ENCODE measurements around the gene EEF1AKMT3. TPM values are rescaled to one million over a fixed set of nuclear protein-coding genes. Genes with fewer than 3 reads are reported as not detected.
A peak's percentile ranks its signal among the peaks of the same experiment; 100 is the strongest.

EEF1AKMT3 gene
- total RNA-seq, 2 experiments from 2014 or later, result 3.1 to 3.2 TPM

GRCh38 chr12:57744777-57745484 lies 27.5 kb upstream of the EEF1AKMT3 start, which contains the start of gene TSPAN31:
TSS of gene TSPAN31 (plus strand) at chr12:57745039. CDS start at chr12:57745155, 116 bp downstream.
- peak; percentile 80 for ATAC-seq
- peak within 1 kb of the TSS; percentile 92 for H3K4me3 Mint-ChIP-seq
- peak; percentile 98 for DNase-seq
- CTCF ChIA-PET, result interaction anchor here (0.7 to 2.0 kb wide), 10 partner anchors 9 to 286 kb away, joined by 3 to 12 read pairs (median 4); no protein-coding TSS in a partner anchor
- no peaks in the 10 kb centered on the region for H3K9me3 Mint-ChIP-seq (ENCODE audit: insufficient read depth)
- H3K36me3 Mint-ChIP-seq (ENCODE audit: low read depth), result peaks cover 41% of the 10 kb centered on the region
- POLR2A ChIA-PET, result interaction anchor here (0.6 to 1.3 kb wide), 6 partner anchors 14 to 1096 kb away, joined by 3 to 4 read pairs (median 4); partner anchors contain the start of gene INHBC
- peak within 1 kb of the TSS; percentile 94 for H3K27ac Mint-ChIP-seq
- peaks cover 53% of the 10 kb centered on the region for H3K4me1 Mint-ChIP-seq (ENCODE audit: low read depth)
- H3K27me3 Mint-ChIP-seq (ENCODE audit: low read depth), result no peaks in the 10 kb centered on the region

- Mint-ChIP-seq H3K4me3 (peak overlapping the region; percentile 92), H3K27ac (peak overlapping the region; percentile 94), H3K36me3 (ENCODE audit: low read depth) (peaks cover 44% of the 10 kb centered on the region), H3K4me1 (ENCODE audit: low read depth) (peaks cover 55% of the 10 kb centered on the region), H3K27me3 (ENCODE audit: low read depth) (no peaks in the 10 kb centered on the region), H3K9me3 (ENCODE audit: insufficient read depth) (no peaks in the 10 kb centered on the region)
- ChIA-PET POLR2A (interaction anchor here (0.6 to 1.3 kb wide), 3 partner anchors 14 to 160 kb away, joined by 3 to 4 read pairs (median 3); no protein-coding TSS in a partner anchor), CTCF (interaction anchor here (0.9 to 2.0 kb wide), 7 partner anchors 9 to 287 kb away, joined by 3 to 12 read pairs (median 4); no protein-coding TSS in a partner anchor)
- ATAC-seq, result no peak
- DNase-seq, result no peak
Observed at GRCh38 chr12:57745485-57745881, 26.9 kb upstream of the EEF1AKMT3 start.

- Mint-ChIP-seq H3K36me3 (ENCODE audit: low read depth) (peaks cover 44% of the 10 kb centered on the region), H3K9me3 (ENCODE audit: insufficient read depth) (no peaks in the 10 kb centered on the region), H3K27me3 (ENCODE audit: low read depth) (no peaks in the 10 kb centered on the region), H3K4me3 (peak overlapping the region; percentile 92), H3K4me1 (ENCODE audit: low read depth) (peaks cover 55% of the 10 kb centered on the region), H3K27ac (peak overlapping the region; percentile 94)
- ChIA-PET CTCF (interaction anchor here (2.0 kb wide), 1 partner anchor 287 kb away, joined by 4 read pairs; no protein-coding TSS in a partner anchor), POLR2A (no interaction called here)
- no peak for DNase-seq
- no peak for ATAC-seq
Observed at GRCh38 chr12:57746025-57746424, 26.4 kb upstream of the EEF1AKMT3 start.

GRCh38 chr12:57749061-57749460 lies 23.4 kb upstream of the EEF1AKMT3 start:
- no peak for ATAC-seq
- Mint-ChIP-seq H3K9me3 (ENCODE audit: insufficient read depth) (no peaks in the 10 kb centered on the region), H3K27ac (peak overlapping the region; percentile 42), H3K36me3 (ENCODE audit: low read depth) (peaks cover 47% of the 10 kb centered on the region), H3K27me3 (ENCODE audit: low read depth) (no peaks in the 10 kb centered on the region), H3K4me3 (no peak overlapping the region), H3K4me1 (ENCODE audit: low read depth) (peaks cover 61% of the 10 kb centered on the region)
- CTCF ChIA-PET, result no interaction called here
- POLR2A ChIA-PET, result no interaction called here
- no peak for DNase-seq

- peaks cover 53% of the 10 kb centered on the region for H3K4me1 Mint-ChIP-seq (ENCODE audit: low read depth)
Observed at GRCh38 chr12:57750561-57751431, 21.6 kb upstream of the EEF1AKMT3 start.

GRCh38 chr12:57751432-57751787 lies 21.0 kb upstream of the EEF1AKMT3 start:
- Mint-ChIP-seq H3K4me1 (ENCODE audit: low read depth) (peaks cover 51% of the 10 kb centered on the region), H3K36me3 (ENCODE audit: low read depth) (peaks cover 45% of the 10 kb centered on the region), H3K27ac (peak overlapping the region; percentile 86), H3K4me3 (peak overlapping the region; percentile 94), H3K9me3 (ENCODE audit: insufficient read depth) (no peaks in the 10 kb centered on the region), H3K27me3 (ENCODE audit: low read depth) (no peaks in the 10 kb centered on the region)
- ATAC-seq, result no peak
- ChIA-PET CTCF (interaction anchor here (0.7 to 1.2 kb wide), 3 partner anchors 10 to 168 kb away, joined by 3 to 5 read pairs (median 3); no protein-coding TSS in a partner anchor), POLR2A (interaction anchor here (1.0 kb wide), 1 partner anchor 13 kb away, joined by 3 read pairs; no protein-coding TSS in a partner anchor)
- DNase-seq, result no peak

More at GRCh38 chr12:57750561-57751431, 21.6 kb upstream of the EEF1AKMT3 start:
- H3K4me3 Mint-ChIP-seq, result peak overlapping the region; percentile 94
- CTCF ChIA-PET, result interaction anchor here (1.2 to 1.4 kb wide), 3 partner anchors 9 to 167 kb away, joined by 3 to 8 read pairs (median 5); no protein-coding TSS in a partner anchor
- ATAC-seq, result no peak
- no peaks in the 10 kb centered on the region for H3K27me3 Mint-ChIP-seq (ENCODE audit: low read depth)
- peak overlapping the region; percentile 86 for H3K27ac Mint-ChIP-seq
- H3K36me3 Mint-ChIP-seq (ENCODE audit: low read depth), result peaks cover 47% of the 10 kb centered on the region
- POLR2A ChIA-PET, result interaction anchor here (0.7 kb wide), 1 partner anchor 50 kb away, joined by 3 read pairs; no protein-coding TSS in a partner anchor
- DNase-seq, result no peak
- H3K9me3 Mint-ChIP-seq (ENCODE audit: insufficient read depth), result no peaks in the 10 kb centered on the region

- ChIA-PET POLR2A (interaction anchor here (1.0 kb wide), 2 partner anchors 10 to 13 kb away, joined by 3 to 4 read pairs; no protein-coding TSS in a partner anchor), CTCF (interaction anchor here (0.7 to 1.2 kb wide), 3 partner anchors 10 to 12 kb away, joined by 3 to 5 read pairs (median 4); no protein-coding TSS in a partner anchor)
- Mint-ChIP-seq H3K4me3 (peak within 1 kb of the TSS; percentile 94), H3K9me3 (ENCODE audit: insufficient read depth) (no peaks in the 10 kb centered on the region), H3K27ac (peak within 1 kb of the TSS; percentile 86), H3K27me3 (ENCODE audit: low read depth) (no peaks in the 10 kb centered on the region), H3K4me1 (ENCODE audit: low read depth) (peaks cover 53% of the 10 kb centered on the region), H3K36me3 (ENCODE audit: low read depth) (peaks cover 42% of the 10 kb centered on the region)
- ATAC-seq (peak; percentile 78), DNase-seq (peak; percentile 100)
Observed at GRCh38 chr12:57751788-57752667, 20.4 kb upstream of the EEF1AKMT3 start, which contains the start of gene CDK4. TSS of gene CDK4 (minus strand) at chr12:57752310. CDS start at chr12:57751717, 593 bp downstream.

GRCh38 chr12:57752668-57753000 lies 19.8 kb upstream of the EEF1AKMT3 start:
- DNase-seq, result no peak
- H3K4me1 Mint-ChIP-seq (ENCODE audit: low read depth), result peaks cover 54% of the 10 kb centered on the region
- H3K36me3 Mint-ChIP-seq (ENCODE audit: low read depth), result peaks cover 39% of the 10 kb centered on the region
- peak overlapping the region; percentile 86 for H3K27ac Mint-ChIP-seq
- ChIA-PET CTCF (interaction anchor here (0.7 to 1.2 kb wide), 2 partner anchors 10 to 11 kb away, joined by 4 to 5 read pairs; no protein-coding TSS in a partner anchor), POLR2A (interaction anchor here (1.0 kb wide), 2 partner anchors 11 to 12 kb away, joined by 3 to 4 read pairs; no protein-coding TSS in a partner anchor)
- no peak for ATAC-seq
- H3K9me3 Mint-ChIP-seq (ENCODE audit: insufficient read depth), result no peaks in the 10 kb centered on the region
- H3K27me3 Mint-ChIP-seq (ENCODE audit: low read depth), result no peaks in the 10 kb centered on the region
- peak overlapping the region; percentile 94 for H3K4me3 Mint-ChIP-seq

- H3K4me3 Mint-ChIP-seq, result peak overlapping the region; percentile 80
- no peaks in the 10 kb centered on the region for H3K27me3 Mint-ChIP-seq (ENCODE audit: low read depth)
- ATAC-seq, result no peak
- peak overlapping the region; percentile 81 for H3K27ac Mint-ChIP-seq
- POLR2A ChIA-PET, result no interaction called here
- peaks cover 54% of the 10 kb centered on the region for H3K4me1 Mint-ChIP-seq (ENCODE audit: low read depth)
- H3K9me3 Mint-ChIP-seq (ENCODE audit: insufficient read depth), result no peaks in the 10 kb centered on the region
- CTCF ChIA-PET, result interaction anchor here (0.9 to 1.4 kb wide), 5 partner anchors 9 to 29 kb away, joined by 3 to 5 read pairs (median 3); partner anchors contain the start of genes TSFM and TSPAN31
- H3K36me3 Mint-ChIP-seq (ENCODE audit: low read depth), result peaks cover 34% of the 10 kb centered on the region
- DNase-seq, result no peak
Observed at GRCh38 chr12:57753756-57754337, 18.6 kb upstream of the EEF1AKMT3 start.

Data from activated CD8-positive, alpha-beta T cell treated with anti-CD3 and anti-CD28 coated beads, Interleukin-2, amount 10 ng/mL, durations not matched to agents 7 days and 5 days (primary cell).